GM21515 (cell line): ENCODE results near the gene NOTCH1.
A peak's percentile ranks its signal among the peaks of the same experiment; 100 is the strongest.

Experiments used
- ATAC-seq: cut with Tn5 transposase; IDR thresholded peaks from one replicate; pipeline ENCODE4 v1.9.1; 2021; ENCODE audit not compliant: unreplicated experiment

NOTCH1 gene

GRCh38 chr9:136545965-136546696, at the start of gene NOTCH1:
NOTCH1 (minus strand) TSS chr9:136546048; CDS start chr9:136545786, 262 bp downstream.
- peak; percentile 56 for ATAC-seq

- no peak for ATAC-seq
These were observed 48.6 kb upstream of the NOTCH1 start for GRCh38 chr9:136594492-136594891.

GRCh38 chr9:136593581-136593980, 47.7 kb upstream of the NOTCH1 start:
- no peak for ATAC-seq

- ATAC-seq = no peak
These were observed 46.8 kb upstream of the NOTCH1 start for GRCh38 chr9:136592666-136593065.

GRCh38 chr9:136590821-136591752, 45.2 kb upstream of the NOTCH1 start:
- no peak for ATAC-seq

- ATAC-seq = no peak
These were observed 44.2 kb upstream of the NOTCH1 start for GRCh38 chr9:136589766-136590763.

GRCh38 chr9:136588663-136589464, 43.0 kb upstream of the NOTCH1 start:
- no peak for ATAC-seq

- ATAC-seq = no peak
These were observed 42.3 kb upstream of the NOTCH1 start for GRCh38 chr9:136587944-136588662.

- no peak for ATAC-seq
These were observed 41.5 kb upstream of the NOTCH1 start for GRCh38 chr9:136587145-136587943.

- no peak for ATAC-seq
These were observed 40.6 kb upstream of the NOTCH1 start for GRCh38 chr9:136586391-136586953.

- ATAC-seq = no peak
These were observed 39.8 kb upstream of the NOTCH1 start for GRCh38 chr9:136585531-136586120.

GRCh38 chr9:136584934-136585333, 39.1 kb upstream of the NOTCH1 start:
- no peak for ATAC-seq

GRCh38 chr9:136584401-136584932, 38.6 kb upstream of the NOTCH1 start:
- no peak for ATAC-seq

- no peak for ATAC-seq
These were observed 37.3 kb upstream of the NOTCH1 start for GRCh38 chr9:136582977-136583735.

- ATAC-seq = no peak
These were observed 36.0 kb upstream of the NOTCH1 start for GRCh38 chr9:136581614-136582447.
